Measurements from ENCODE around the gene PPP1CB.

Gene PPP1CB

GRCh38 chr2:28717339-28717758, 34.3 kb upstream of the PPP1CB start:
- TF ChIP-seq L3MBTL2 (conservative IDR thresholded peaks at IDR 0.05): no peak
- no peak for TF ChIP-seq HDGF (IDR thresholded peaks at IDR 0.05; ENCODE audit: borderline replicate concordance)
- ChIA-PET POLR2A (interaction anchor here (1.4 kb wide), 1 partner anchor 34 kb away, joined by 4 read pairs; the partner anchor contains the start of gene PPP1CB), CTCF (no interaction called here)
- no peak for DNase-seq (ENCODE audit: extremely low spot score)

GRCh38 chr2:28720345-28720744, 31.3 kb upstream of the PPP1CB start:
- DNase-seq (ENCODE audit: extremely low spot score): no peak
- TF ChIP-seq SP1 (IDR thresholded peaks at IDR 0.05) (no peak), PKNOX1 (IDR thresholded peaks at IDR 0.05) (no peak), TARDBP (IDR thresholded peaks at IDR 0.05) (no peak), FOXK2 (IDR thresholded peaks at IDR 0.05) (no peak), CTBP1 (IDR thresholded peaks at IDR 0.05; ENCODE audit: borderline replicate concordance) (no peak), ELF4 (IDR thresholded peaks at IDR 0.05) (no peak), ARNT (IDR thresholded peaks at IDR 0.05) (no peak), ZNF384 (IDR thresholded peaks at IDR 0.05) (no peak), NFRKB (IDR thresholded peaks at IDR 0.05) (no peak), LEF1 (IDR thresholded peaks at IDR 0.05; ENCODE audit: borderline replicate concordance) (no peak), HDGF (IDR thresholded peaks at IDR 0.05; ENCODE audit: borderline replicate concordance) (no peak), FOXM1 (IDR thresholded peaks at IDR 0.05; ENCODE audit: borderline replicate concordance) (no peak), FOXA1 (IDR thresholded peaks at IDR 0.05) (no peak), BHLHE40 (IDR thresholded peaks at IDR 0.05; ENCODE audit: borderline replicate concordance) (no peak), L3MBTL2 (conservative IDR thresholded peaks at IDR 0.05) (no peak), SUZ12 (IDR thresholded peaks at IDR 0.05) (no peak)
- POLR2A ChIA-PET: no interaction called here
- CTCF ChIA-PET: no interaction called here

- DNase-seq (ENCODE audit: extremely low spot score): no peak
- POLR2A ChIA-PET: no interaction called here
- CTCF ChIA-PET: no interaction called here
- TF ChIP-seq FOXA1 (IDR thresholded peaks at IDR 0.05) (no peak), TARDBP (IDR thresholded peaks at IDR 0.05) (no peak), ELF4 (IDR thresholded peaks at IDR 0.05) (no peak), HDGF (IDR thresholded peaks at IDR 0.05; ENCODE audit: borderline replicate concordance) (no peak), ARNT (IDR thresholded peaks at IDR 0.05) (no peak)
Observed at GRCh38 chr2:28721601-28722191, 29.9 kb upstream of the PPP1CB start.

GRCh38 chr2:28725021-28725711, 26.5 kb upstream of the PPP1CB start:
- no peak for DNase-seq (ENCODE audit: extremely low spot score)
- TF ChIP-seq FOXM1 (IDR thresholded peaks at IDR 0.05; ENCODE audit: borderline replicate concordance): no peak
- POLR2A ChIA-PET: no interaction called here
- CTCF ChIA-PET: no interaction called here

GRCh38 chr2:28726177-28726576, 25.5 kb upstream of the PPP1CB start:
- POLR2A ChIA-PET: no interaction called here

GRCh38 chr2:28729698-28730097, 21.9 kb upstream of the PPP1CB start:
- ChIA-PET POLR2A (no interaction called here), CTCF (interaction anchor here (0.6 kb wide), 1 partner anchor 1467 kb away, joined by 5 read pairs; the partner anchor contains the start of gene SLC30A3)
- no peak for TF ChIP-seq LEF1 (IDR thresholded peaks at IDR 0.05; ENCODE audit: borderline replicate concordance)
- TF ChIP-seq ELF4 (IDR thresholded peaks at IDR 0.05): no peak
- TF ChIP-seq SP1 (IDR thresholded peaks at IDR 0.05): no peak
- no peak for TF ChIP-seq L3MBTL2 (conservative IDR thresholded peaks at IDR 0.05)
- no peak for TF ChIP-seq ARNT (IDR thresholded peaks at IDR 0.05)
- no peak for TF ChIP-seq TARDBP (IDR thresholded peaks at IDR 0.05)
- no peak for TF ChIP-seq HDGF (IDR thresholded peaks at IDR 0.05; ENCODE audit: borderline replicate concordance)
- no peak for TF ChIP-seq ZNF384 (IDR thresholded peaks at IDR 0.05)
- no peak for TF ChIP-seq NFRKB (IDR thresholded peaks at IDR 0.05)
- DNase-seq (ENCODE audit: extremely low spot score): no peak

More at GRCh38 chr2:28726177-28726576, 25.5 kb upstream of the PPP1CB start:
- no peak for DNase-seq (ENCODE audit: extremely low spot score)
- TF ChIP-seq L3MBTL2 (conservative IDR thresholded peaks at IDR 0.05) (no peak), ZNF384 (IDR thresholded peaks at IDR 0.05) (no peak), BHLHE40 (IDR thresholded peaks at IDR 0.05; ENCODE audit: borderline replicate concordance) (no peak)
- CTCF ChIA-PET: no interaction called here

GRCh38 chr2:28730641-28731146, 20.9 kb upstream of the PPP1CB start:
- TF ChIP-seq HDGF (IDR thresholded peaks at IDR 0.05; ENCODE audit: borderline replicate concordance) (no peak), ELF4 (IDR thresholded peaks at IDR 0.05) (no peak), TARDBP (IDR thresholded peaks at IDR 0.05) (no peak), NFRKB (IDR thresholded peaks at IDR 0.05) (no peak), ARNT (IDR thresholded peaks at IDR 0.05) (no peak), L3MBTL2 (conservative IDR thresholded peaks at IDR 0.05) (no peak), SP1 (IDR thresholded peaks at IDR 0.05) (no peak), ZNF384 (IDR thresholded peaks at IDR 0.05) (no peak; the same call in 1 of the 2 replicates), FOXA1 (IDR thresholded peaks at IDR 0.05) (no peak), FOXM1 (IDR thresholded peaks at IDR 0.05; ENCODE audit: borderline replicate concordance) (no peak), LEF1 (IDR thresholded peaks at IDR 0.05; ENCODE audit: borderline replicate concordance) (no peak), CTBP1 (IDR thresholded peaks at IDR 0.05; ENCODE audit: borderline replicate concordance) (no peak), PKNOX1 (IDR thresholded peaks at IDR 0.05) (no peak), FOXK2 (IDR thresholded peaks at IDR 0.05) (no peak), BHLHE40 (IDR thresholded peaks at IDR 0.05; ENCODE audit: borderline replicate concordance) (no peak), SUZ12 (IDR thresholded peaks at IDR 0.05) (no peak)
- DNase-seq (ENCODE audit: extremely low spot score): no peak
- POLR2A ChIA-PET: no interaction called here
- CTCF ChIA-PET: no interaction called here
